ENCODE results near the gene AK8.

AK8 gene

GRCh38 chr9:132769906-132770769 lies 107.9 kb downstream of the AK8 start:
- DNase-seq: no peak

GRCh38 chr9:132768932-132769905 lies 108.9 kb downstream of the AK8 start:
- DNase-seq: no peak

- DNase-seq: no peak
These were observed 114.5 kb downstream of the AK8 start for GRCh38 chr9:132763574-132763973.

DNA sequence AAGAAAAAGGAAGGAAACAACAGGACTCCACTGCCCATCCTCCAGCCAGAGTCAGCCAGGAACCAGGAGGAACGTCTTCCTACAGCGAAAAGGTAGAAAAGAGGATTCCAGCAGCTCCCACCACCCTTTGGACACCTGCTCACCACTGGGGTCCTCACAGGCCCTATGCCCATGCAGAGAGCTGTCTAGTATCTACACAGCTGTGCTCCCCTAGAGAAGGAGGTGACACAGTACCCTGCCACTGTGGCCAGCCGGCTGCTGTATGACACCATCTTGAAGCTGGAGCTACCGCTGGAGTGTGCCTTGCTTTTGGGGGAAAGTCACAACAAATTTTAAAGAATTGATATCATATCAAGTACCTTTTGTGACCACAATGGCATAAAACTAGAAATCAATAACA lies 115.2 kb downstream of the AK8 start:
- no peak for DNase-seq

DNA sequence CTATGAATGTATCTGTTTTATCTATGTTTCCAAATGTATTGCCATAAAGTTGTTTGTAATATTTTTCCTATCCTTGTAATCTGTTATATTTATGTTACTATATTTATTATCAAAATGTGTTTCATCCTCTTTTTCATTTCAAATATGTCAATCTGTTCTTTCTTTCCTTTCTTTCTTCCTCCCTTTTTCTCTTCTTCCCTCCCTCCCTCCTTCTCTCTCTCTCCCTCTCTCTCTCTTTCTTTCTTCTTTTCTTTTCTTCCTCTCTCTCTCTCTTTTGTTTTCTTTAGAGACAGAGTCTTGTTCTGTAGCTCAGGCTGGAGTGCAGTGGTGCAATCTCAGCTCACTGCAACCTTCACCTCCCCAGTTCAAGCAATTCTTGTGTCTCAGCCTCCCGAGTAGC lies 116.5 kb downstream of the AK8 start:
- no peak for DNase-seq

DNA sequence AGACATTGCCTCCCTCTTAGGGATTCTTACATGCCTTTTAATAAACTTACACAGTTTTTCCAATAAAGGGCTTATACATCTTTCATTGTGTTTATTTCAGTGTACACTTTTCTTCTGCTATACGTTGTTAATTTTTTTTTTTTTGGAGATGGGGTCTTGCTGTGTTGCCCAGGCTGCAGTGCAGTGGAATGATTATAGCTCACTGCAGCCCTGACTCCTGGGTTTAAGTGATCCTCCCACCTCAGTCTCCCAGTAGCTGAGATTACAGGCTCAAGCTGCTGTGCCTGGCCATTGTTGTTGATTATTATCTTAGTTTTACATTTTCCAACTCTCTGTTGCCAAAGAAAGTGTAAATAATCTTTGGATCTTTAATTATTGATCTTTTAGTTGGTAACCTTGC lies 118.0 kb downstream of the AK8 start:
- DNase-seq: no peak

DNA sequence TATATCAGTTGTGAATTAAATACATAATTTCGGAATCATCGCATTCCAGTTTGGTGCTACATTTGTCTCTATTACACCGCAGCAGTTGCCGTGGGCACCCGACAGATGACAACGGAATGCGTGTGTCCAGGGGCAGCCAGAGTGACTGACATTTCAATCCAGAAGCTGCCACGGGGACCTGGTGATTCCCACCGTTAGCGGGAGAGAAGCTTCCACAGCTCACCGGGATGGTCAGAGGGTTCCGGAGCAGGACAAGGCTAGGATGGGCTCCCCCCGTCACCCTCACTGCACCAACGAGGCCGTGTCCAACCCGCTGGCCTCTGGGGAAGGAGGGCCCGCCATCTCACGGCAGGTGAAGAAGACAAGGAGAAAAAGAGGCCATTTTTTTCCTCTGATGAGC lies 121.1 kb downstream of the AK8 start:
- no peak for DNase-seq

DNA sequence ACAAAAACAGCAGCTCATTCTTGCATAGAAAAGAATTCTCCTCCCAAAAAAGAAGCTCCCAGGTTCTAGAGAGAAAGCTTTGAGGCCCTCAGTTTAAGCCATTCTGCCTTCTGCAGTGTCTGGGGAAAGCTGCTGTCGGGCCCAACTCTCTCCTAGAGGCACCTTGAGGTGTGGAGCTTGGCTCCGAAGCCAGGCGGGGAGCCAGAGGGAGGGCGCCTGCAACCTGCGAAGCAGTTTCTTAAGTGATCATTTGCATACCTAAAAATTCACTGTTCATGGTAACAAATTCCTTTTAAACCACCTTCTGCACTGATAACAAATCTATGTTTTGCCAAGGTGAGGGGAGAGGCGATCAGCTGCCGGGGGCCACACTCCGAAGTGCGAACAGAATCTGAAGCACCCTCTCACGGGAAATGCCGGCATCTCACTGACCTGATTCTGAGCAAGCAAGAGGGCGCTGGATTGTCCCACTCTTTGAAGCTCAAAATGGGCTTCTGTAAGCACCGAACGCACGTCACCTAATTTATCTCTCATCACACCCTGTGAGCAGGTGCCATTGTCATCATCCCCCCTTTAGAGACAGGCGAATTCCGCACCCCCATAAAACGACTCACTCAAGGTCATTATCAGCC lies 121.8 kb downstream of the AK8 start:
- no peak for DNase-seq

- DNase-seq: no peak
These were observed 123.0 kb downstream of the AK8 start for GRCh38 chr9:132755096-132755495.

- DNase-seq: no peak
These were observed 123.8 kb downstream of the AK8 start for GRCh38 chr9:132754236-132754635.

DNA sequence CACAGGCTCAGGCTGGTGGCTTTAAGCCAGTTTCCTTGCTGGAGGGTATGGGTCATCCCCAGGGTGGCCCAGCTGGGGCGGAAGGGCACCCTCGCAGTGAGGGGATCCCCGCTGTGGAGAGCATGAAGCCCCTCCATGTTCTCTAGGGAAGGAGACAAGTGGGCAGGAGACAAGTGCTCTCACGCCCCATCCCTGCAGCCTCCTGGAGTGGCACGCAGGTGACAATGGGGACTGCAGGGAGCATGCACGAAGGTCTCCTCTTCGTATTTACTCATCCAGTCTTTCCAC lies 124.5 kb downstream of the AK8 start:
- DNase-seq: no peak

GRCh38 chr9:132752877-132753592 lies 125.0 kb downstream of the AK8 start:
- DNase-seq: no peak

DNA sequence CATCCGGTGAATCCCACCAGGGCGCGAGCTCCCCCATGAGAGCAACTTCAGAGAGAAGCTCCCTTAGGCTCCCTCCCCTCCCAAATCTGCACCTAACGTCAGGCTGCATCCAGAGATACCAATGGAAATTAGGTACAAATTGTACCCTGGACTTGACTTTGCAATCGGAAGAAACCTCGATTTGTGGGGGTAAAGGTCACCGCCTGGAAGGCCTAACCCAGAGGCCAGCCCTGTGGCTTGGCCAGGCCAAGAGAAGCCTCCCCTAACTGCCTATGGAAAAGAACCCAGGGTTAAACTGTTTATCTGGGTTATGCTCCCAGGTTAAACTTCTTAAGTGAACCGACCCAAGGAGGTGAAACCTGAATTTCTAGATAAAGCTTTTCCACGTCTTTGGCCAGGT lies 127.4 kb downstream of the AK8 start:
- DNase-seq: no peak

GRCh38 chr9:132749306-132749705 lies 128.8 kb downstream of the AK8 start:
- DNase-seq: no peak

GRCh38 chr9:132748450-132748849 lies 129.6 kb downstream of the AK8 start:
- DNase-seq: no peak

GRCh38 chr9:132745756-132746709 lies 132.1 kb downstream of the AK8 start:
- DNase-seq: no peak

DNA sequence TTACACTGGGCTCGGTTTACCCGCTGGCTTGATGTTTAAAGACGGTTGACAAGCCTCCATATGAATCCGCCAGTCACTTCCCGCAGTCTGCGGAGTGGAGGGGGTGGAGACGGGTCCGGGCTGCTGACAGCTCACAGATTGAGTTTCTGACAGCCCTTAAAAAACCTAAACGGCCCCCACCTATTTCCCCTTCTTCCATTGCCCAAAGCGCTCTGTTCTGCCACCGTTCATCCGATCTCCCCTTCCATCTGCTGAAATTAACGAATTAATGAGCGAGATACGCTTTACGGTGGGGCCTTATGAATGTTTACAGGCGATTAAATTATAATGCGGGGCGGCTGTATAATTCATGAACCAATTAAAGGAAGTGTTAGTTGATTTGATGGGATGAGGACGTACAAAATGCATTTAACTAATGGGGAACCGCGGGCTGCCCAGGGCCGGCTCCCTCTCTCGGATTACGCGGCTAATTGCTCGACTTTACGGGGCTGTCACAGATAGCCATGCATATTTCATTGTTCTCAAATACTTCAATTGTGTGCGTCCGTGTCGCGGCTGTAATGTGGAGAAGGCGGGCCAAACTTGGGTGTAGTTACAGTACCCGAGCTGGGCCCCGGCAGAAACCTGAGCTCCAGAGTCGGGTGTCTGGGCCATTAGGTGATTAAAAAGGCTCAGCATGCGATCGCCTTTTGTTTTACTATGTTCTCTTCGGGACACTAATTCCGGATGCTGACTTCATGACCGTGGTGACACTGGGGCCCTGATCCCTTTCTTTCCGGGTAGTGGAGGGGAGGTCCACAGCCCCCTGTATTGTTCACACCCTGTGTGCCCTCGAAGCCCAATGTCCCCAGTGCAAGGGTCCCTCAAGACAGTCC lies 133.0 kb downstream of the AK8 start:
- DNase-seq: no peak

DNA sequence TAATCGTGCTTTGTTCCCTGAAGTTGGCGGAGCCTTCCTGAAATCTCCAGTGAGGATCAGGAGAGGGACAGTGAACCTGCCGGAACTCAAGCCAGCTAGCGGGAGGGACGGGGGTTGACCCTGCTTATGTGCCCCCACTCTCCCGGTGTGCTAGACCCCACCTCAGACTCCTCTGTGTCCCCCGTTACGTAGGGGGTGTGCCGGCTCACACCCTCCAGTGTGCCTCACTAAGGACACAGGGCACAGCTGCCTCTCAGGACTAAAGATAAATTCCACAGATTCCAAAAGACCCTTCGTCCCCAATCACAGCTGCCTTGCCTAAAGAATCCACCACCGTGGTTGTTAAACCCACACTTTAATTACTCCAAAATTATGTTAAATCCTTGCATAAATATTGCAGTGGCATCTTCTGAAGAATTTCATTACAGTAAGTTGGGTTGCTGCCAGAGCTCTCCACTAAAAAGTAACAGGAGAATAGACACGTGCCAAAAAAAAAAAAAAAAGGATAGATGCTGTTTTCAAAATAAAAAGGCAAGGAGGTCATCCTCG lies 134.1 kb downstream of the AK8 start:
- DNase-seq: no peak

DNA sequence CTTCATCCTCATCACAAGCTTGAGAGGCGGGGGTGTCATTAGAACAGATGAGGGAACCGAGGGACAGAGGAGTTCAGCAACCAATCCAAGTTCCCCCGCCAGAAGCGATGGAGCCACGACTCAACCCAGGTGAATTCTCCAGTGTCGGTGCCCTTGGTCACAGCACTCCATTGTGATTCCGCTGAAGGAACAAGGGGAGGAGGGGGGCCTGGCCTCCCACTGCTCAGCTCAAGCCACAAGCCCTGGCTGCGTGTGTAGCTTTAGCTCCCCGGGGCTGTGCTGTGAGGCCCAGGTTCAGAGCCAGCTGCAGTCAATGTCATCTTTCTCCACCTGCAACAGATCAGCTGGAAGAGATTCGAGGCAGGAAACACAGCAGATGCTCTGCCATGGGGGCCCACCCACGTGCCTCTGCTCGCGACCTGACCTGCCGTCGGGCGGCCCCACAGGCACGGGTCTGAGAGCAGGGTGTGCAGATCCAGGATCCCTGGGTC lies 135.2 kb downstream of the AK8 start:
- no peak for DNase-seq

Data from cortex of kidney (tissue), 1 donor.